Fibroblast of pulmonary artery (primary cell): ENCODE data around the gene ACTR10.
A peak's percentile ranks its signal among the peaks of the same experiment; 100 is the strongest.

Source experiments
- DNase-seq: peaks from one replicate; pipeline ENCODE4 v3.0.0-alpha.2; 2010; ENCODE audit warnings: low read depth
- H3K4me3 ChIP-seq: replicated peaks from 2 replicates; pipeline ENCODE4 v1.5.1; 2011; ENCODE audit warnings: low read depth, mild to moderate bottlenecking, control low read depth, low read length, moderate library complexity
- TF ChIP-seq, protein P1 (sequence below): IDR thresholded peaks from 2 replicates; pipeline ENCODE4 v1.5.1; 2011; ENCODE audit warnings: mild to moderate bottlenecking, control low read depth, low read length, inconsistent platforms; ENCODE audit errors: missing control alignments

ACTR10 gene

GRCh38 chr14:58215191-58215914, 15.4 kb downstream of the ACTR10 start:
- DNase-seq = no peak
- no peak overlapping the region for H3K4me3 ChIP-seq
- TF ChIP-seq, protein P1, sequence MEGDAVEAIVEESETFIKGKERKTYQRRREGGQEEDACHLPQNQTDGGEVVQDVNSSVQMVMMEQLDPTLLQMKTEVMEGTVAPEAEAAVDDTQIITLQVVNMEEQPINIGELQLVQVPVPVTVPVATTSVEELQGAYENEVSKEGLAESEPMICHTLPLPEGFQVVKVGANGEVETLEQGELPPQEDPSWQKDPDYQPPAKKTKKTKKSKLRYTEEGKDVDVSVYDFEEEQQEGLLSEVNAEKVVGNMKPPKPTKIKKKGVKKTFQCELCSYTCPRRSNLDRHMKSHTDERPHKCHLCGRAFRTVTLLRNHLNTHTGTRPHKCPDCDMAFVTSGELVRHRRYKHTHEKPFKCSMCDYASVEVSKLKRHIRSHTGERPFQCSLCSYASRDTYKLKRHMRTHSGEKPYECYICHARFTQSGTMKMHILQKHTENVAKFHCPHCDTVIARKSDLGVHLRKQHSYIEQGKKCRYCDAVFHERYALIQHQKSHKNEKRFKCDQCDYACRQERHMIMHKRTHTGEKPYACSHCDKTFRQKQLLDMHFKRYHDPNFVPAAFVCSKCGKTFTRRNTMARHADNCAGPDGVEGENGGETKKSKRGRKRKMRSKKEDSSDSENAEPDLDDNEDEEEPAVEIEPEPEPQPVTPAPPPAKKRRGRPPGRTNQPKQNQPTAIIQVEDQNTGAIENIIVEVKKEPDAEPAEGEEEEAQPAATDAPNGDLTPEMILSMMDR = no peak

DNA sequence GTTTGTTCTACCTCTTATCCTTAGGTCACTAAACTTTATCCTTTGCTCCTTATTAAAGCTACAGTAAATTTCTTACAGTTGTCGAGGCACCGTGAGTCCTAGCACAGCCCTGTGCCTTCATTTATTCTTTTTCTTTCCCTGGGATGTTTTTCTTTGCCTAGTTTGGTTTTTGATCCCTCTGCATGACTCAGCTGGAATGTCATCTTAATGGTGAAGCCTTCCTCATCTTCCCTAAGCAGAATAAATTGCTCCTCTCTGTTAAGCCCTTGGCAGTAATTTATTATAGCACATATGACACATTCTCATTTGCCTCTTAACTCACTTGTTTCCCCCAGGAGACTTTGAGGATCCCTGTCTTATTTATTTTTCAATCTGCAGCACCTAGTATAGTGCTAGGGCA, 16.6 kb downstream of the ACTR10 start:
- TF ChIP-seq, protein P1 = no peak
- no peak for DNase-seq
- no peak overlapping the region for H3K4me3 ChIP-seq

- H3K4me3 ChIP-seq = no peak overlapping the region
- DNase-seq = no peak
- TF ChIP-seq, protein P1 = no peak
Observed at GRCh38 chr14:58227096-58227819, 27.3 kb downstream of the ACTR10 start.

GRCh38 chr14:58238252-58239243, 38.6 kb downstream of the ACTR10 start:
- peak; percentile 42 for DNase-seq
- TF ChIP-seq, protein P1 = no peak
- peak overlapping the region; percentile 74 for H3K4me3 ChIP-seq

- TF ChIP-seq, protein P1 = no peak
- peak; percentile 74 for DNase-seq
- peak overlapping the region; percentile 74 for H3K4me3 ChIP-seq
Observed at GRCh38 chr14:58239244-58240195, 39.6 kb downstream of the ACTR10 start.
